ENCODE measurements around the gene SYTL2.

Gene SYTL2

GRCh38 chr11:85724748-85725465 lies 86.0 kb downstream of the SYTL2 start:
- no peak for FAIRE-seq

- no peak for FAIRE-seq
Observed at GRCh38 chr11:85723088-85723487, 87.9 kb downstream of the SYTL2 start.

DNA sequence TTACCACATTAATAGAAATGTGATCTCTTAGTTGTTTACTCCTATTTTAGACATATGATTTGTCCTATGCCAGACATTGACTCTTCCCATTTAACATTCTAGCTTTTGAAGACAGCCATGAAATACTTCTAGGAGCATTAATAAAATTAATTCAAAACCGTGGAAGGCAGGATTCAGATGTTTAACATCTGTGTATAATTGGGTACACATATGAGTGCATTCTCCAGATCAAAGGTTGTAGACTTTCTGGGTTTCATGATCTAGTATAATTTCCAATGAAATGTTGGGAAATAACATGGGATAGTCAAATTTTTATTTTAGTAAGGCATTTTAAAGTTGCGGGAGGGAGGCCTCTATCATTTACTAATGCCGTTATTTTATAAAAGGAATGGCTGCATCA lies 89.8 kb downstream of the SYTL2 start:
- FAIRE-seq, result no peak

- no peak for FAIRE-seq
Observed at GRCh38 chr11:85718991-85719807, 91.7 kb downstream of the SYTL2 start.

DNA sequence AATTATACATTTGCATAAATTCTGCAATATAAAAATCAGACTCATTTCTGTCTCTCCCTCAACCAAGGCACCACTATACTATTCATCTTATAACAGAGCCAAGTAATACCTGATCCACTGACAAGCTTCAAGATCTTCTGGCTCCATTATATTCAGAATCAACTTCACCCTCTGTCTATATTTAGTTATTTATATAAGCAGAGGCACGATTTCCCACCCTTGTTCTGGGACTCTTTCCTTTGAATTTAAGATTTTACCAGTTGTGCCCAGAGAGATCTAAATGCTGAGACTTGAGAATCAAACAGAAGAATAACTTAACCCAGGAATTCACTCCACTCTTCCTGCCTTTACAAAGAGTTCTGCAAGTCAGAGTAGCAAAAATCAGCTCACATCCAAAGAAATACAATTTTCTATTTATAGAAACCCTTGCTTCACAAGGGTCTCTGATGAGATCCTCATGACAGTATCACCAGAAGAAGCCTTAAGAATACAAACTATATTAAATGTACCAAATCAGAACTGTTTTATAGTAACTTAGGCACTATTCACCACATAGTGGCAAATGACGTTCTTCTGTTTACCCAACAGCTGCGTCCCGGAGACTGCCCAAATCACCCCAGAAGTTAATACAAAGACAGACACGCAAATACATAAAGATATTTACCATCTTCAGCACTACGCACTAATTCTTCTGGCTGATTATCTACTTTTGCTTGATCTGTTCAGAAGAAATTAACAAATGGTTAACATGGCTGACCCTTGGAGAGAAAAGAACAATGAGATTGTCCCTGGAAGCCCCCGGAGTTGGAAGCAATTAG lies 92.6 kb downstream of the SYTL2 start:
- no peak for FAIRE-seq

DNA sequence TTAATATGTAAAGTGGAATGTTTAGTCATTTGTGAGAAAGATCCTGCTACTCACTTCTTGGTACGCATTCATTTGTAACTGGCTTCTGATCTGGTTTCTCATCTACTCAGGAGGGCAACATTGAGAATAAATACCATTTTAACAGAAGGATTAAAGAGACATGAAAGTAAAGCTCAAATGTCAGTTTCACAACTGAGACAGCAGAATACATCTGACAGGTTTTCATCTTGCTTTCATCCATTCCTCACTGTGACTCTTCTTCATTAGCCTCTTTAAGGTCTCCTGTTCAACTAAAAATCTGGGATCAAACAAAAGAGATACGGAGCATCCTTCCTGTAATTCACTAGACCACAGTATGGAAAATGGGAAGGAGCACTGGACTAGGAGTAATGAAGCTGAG lies 93.5 kb downstream of the SYTL2 start:
- FAIRE-seq, result no peak

GRCh38 chr11:85712953-85713352 lies 98.0 kb downstream of the SYTL2 start:
- FAIRE-seq, result no peak

- no peak for FAIRE-seq
Observed at GRCh38 chr11:85710917-85711316, 100.0 kb downstream of the SYTL2 start.

DNA sequence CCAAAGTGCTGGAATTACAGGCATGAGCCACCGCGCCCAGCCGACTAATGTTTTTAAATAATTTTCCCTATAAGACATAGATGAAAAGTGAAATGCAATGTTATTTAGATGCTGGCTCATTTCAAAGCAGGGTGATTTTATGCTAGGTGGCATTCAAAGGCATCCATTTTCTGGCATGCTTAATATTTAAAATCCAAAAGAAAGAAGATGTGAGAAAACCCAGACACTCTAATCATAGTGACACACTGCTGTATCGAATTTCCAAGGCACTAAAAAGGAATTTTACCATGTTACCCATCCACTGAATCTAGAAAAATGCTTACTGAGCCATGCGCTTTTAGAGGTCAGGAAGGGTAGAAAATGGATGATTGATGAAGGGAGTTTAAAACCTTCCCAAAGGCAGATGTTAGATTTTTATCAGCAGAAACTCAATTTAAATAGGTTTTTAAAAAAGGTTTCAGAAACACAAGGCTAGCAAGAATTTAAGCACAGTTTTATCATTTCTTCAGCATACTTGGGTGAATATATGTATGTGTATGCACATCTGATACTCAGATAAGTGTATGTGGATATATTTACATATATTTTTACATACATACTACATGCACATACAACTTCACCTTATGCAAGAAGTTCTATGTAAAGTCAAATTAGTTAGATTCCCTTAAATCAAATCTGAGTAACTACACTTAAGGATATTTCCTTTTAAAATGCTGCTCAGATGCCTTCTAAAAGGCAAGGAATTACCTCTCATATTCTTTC lies 100.8 kb downstream of the SYTL2 start:
- no peak for FAIRE-seq

- no peak for FAIRE-seq
Observed at GRCh38 chr11:85705800-85706199, 105.1 kb downstream of the SYTL2 start.

- no peak for FAIRE-seq
Observed at GRCh38 chr11:85704967-85705366, 106.0 kb downstream of the SYTL2 start.

- no peak for FAIRE-seq
Observed at GRCh38 chr11:85699957-85700741, 110.8 kb downstream of the SYTL2 start.

DNA sequence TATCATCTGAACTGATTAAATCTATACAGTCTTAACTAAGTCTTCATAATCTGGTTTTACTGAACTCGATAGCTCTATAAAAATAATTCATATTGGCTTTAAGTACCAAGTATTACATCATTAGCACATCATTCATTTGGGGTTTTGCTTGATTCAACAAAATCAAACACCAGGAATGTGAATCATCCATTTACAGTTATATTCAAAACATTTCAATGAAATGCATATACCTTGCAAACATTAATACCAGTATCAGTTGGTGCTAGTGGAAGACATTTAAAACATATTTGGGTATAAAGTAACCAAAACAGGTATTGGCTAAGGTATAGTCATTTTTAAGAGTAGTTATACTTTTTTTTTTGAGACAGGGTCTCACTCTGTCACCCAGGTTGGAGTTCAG lies 112.7 kb downstream of the SYTL2 start:
- no peak for FAIRE-seq

- no peak for FAIRE-seq
Observed at GRCh38 chr11:85697747-85698146, 113.2 kb downstream of the SYTL2 start.

- no peak for FAIRE-seq
Observed at GRCh38 chr11:85695546-85695945, 115.4 kb downstream of the SYTL2 start.

- no peak for FAIRE-seq
Observed at GRCh38 chr11:85694385-85694980, 116.5 kb downstream of the SYTL2 start.

DNA sequence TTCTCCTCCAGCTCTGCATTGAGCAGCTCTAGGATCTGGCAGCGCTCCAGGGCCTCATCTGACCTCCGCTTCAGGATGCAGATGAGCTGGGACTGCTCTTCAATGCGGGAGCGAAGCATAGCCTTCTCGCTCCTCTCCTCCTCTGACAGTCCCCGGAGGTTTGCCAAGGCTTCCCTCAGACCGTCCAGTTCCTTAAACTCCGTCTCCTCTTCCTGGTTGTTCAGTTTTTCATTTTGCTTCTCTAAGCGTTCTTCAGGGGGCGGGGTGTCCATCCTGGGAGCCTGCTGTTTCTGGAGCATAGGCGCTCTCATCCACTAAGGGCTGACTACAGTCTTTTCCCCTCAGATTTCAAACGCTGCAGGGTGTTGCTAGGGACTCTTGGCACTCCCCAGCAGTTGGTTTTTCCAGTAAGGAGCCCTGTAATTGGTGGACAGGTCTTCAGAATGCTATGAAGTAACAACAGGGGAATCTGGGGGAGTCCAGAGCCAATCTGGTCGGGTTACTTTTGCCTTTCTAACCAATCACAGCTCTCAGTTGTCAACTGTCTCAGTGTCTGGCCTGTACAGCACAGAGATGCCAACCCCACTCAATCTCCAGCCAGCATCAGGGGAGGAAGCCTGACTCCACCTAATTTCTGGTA lies 125.0 kb downstream of the SYTL2 start, which contains the start of gene CCDC89:
CCDC89 (minus strand) TSS at position 376 of the 640 bp plus-strand sequence; CDS start at position 311, 65 bp downstream.
- FAIRE-seq, result no peak

DNA sequence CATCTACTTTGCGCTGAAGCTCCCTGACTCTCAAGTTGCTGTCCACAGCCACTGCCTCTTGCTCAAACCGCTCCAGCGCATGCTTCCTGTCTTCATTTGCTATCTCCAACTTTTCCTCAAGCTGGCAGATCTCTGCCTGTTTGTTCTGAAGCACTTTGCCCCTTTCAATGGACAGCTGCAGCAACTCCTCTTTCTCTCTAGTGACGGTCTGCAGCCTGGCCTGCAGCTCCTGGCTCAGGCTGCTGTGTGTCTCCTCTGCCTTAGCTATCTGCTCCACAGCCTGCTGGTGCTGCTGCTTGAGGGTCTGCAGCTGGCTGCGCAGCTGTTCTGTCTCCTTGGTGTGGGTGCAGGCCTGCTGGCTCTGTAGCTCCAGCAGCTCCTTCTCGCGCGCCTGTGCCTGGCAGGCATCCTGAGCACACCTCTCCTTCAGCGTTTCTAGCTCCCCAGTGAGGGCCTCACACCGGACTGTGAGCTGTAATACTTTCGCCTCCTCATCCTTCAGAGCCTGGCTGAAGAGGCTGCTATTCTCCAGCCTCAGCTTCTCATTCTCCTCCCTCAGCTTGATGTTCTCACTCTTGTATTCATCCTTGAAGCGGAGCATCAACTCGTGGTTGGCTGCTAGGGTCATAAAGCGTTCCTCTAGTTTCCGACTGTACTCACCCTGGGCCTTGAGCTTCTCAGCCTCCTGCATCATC lies 125.7 kb downstream of the SYTL2 start:
- no peak for FAIRE-seq

GRCh38 chr11:85682330-85683305 lies 128.3 kb downstream of the SYTL2 start:
- FAIRE-seq, result no peak

All from colon (tissue), 2 donors.